ENCODE results near the gene L3MBTL4.

Gene L3MBTL4

DNA sequence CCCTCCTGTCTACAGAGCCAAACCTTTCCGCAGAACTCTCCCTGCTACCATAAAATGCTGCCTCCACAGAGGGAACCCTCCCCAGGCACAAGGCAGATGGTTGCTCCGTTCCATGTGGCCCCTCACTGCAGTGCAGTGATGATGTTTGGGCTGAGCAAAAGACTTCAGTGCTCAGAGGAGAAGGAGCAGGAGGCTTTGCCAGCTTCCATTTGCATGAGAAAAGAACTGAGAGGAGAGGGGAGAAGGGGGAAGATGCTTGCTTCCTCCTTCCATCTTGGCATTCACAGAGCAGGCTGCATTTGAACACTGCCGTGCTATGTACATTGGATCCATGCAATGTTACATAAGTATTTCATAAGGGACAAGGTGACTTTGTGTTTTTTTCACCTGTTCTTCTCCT, 472.8 kb downstream of the L3MBTL4 start:
- Histone ChIP-seq H3K27ac (ENCODE audit: low read depth, low read length) (no peak overlapping the region), H3K36me3 (ENCODE audit: insufficient read depth, low read length) (no peaks in the 10 kb centered on the region), H3K27me3 (ENCODE audit: control insufficient read depth in 1 of 2, insufficient read depth in 2 of 2, low read length in 2 of 2) (no peaks in the 10 kb centered on the region), H3K4me3 (ENCODE audit: low read depth in 1 of 2, low read length in 2 of 2) (no peak overlapping the region), H3K9me3 (ENCODE audit: low read length) (no peaks in the 10 kb centered on the region), H3K9ac (ENCODE audit: low read length) (no peak overlapping the region), H3K4me1 (ENCODE audit: insufficient read depth, low read length) (no peaks in the 10 kb centered on the region)

- no peaks in the 10 kb centered on the region for H3K27me3 ChIP-seq (ENCODE audit: control insufficient read depth in 1 of 2, insufficient read depth in 2 of 2, low read length in 2 of 2)
- H3K4me1 ChIP-seq (ENCODE audit: insufficient read depth, low read length), result no peaks in the 10 kb centered on the region
- H3K27ac ChIP-seq (ENCODE audit: low read depth, low read length), result no peak overlapping the region
- H3K9ac ChIP-seq (ENCODE audit: low read length), result no peak overlapping the region
- no peaks in the 10 kb centered on the region for H3K9me3 ChIP-seq (ENCODE audit: low read length)
- no peak overlapping the region for H3K4me3 ChIP-seq (ENCODE audit: low read depth in 1 of 2, low read length in 2 of 2)
- no peaks in the 10 kb centered on the region for H3K36me3 ChIP-seq (ENCODE audit: insufficient read depth, low read length)
These were observed 474.7 kb downstream of the L3MBTL4 start for GRCh38 chr18:5939801-5940667.

DNA sequence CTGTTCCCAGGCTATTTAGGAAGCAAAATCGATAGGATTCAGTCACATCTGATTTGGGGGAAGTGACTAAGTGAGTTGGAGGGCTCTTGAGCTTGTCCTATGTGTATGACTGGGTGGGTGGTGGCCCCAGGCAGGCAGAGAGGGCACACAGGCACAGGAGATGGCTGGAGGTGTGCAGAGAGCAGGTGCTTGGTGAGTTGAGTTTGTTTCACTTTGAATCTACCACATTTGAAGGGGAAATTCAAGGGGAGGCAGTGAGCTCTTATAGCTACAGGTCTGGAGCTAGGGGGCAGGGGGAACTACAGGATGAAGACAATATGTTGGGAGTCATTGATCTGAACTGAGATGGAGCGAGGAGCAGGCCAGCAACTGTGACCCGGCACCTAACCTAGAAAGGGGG, 476.9 kb downstream of the L3MBTL4 start:
- Histone ChIP-seq H3K4me3 (ENCODE audit: low read depth in 1 of 2, low read length in 2 of 2) (no peak overlapping the region), H3K9me3 (ENCODE audit: low read length) (no peaks in the 10 kb centered on the region), H3K9ac (ENCODE audit: low read length) (no peak overlapping the region), H3K4me1 (ENCODE audit: insufficient read depth, low read length) (no peaks in the 10 kb centered on the region), H3K27me3 (ENCODE audit: control insufficient read depth in 1 of 2, insufficient read depth in 2 of 2, low read length in 2 of 2) (no peaks in the 10 kb centered on the region), H3K27ac (ENCODE audit: low read depth, low read length) (no peak overlapping the region), H3K36me3 (ENCODE audit: insufficient read depth, low read length) (no peaks in the 10 kb centered on the region)

GRCh38 chr18:5937121-5937520, 477.6 kb downstream of the L3MBTL4 start:
- Histone ChIP-seq H3K36me3 (ENCODE audit: insufficient read depth, low read length) (no peaks in the 10 kb centered on the region), H3K9me3 (ENCODE audit: low read length) (no peaks in the 10 kb centered on the region), H3K9ac (ENCODE audit: low read length) (no peak overlapping the region), H3K4me3 (ENCODE audit: low read depth in 1 of 2, low read length in 2 of 2) (no peak overlapping the region), H3K27me3 (ENCODE audit: control insufficient read depth in 1 of 2, insufficient read depth in 2 of 2, low read length in 2 of 2) (no peaks in the 10 kb centered on the region), H3K4me1 (ENCODE audit: insufficient read depth, low read length) (no peaks in the 10 kb centered on the region), H3K27ac (ENCODE audit: low read depth, low read length) (no peak overlapping the region)

- H3K9me3 ChIP-seq (ENCODE audit: low read length), result no peaks in the 10 kb centered on the region
- no peak overlapping the region for H3K27ac ChIP-seq (ENCODE audit: low read depth, low read length)
- no peaks in the 10 kb centered on the region for H3K36me3 ChIP-seq (ENCODE audit: insufficient read depth, low read length)
- no peak overlapping the region for H3K9ac ChIP-seq (ENCODE audit: low read length)
- no peaks in the 10 kb centered on the region for H3K4me1 ChIP-seq (ENCODE audit: insufficient read depth, low read length)
- H3K4me3 ChIP-seq (ENCODE audit: low read depth in 1 of 2, low read length in 2 of 2), result no peak overlapping the region
- H3K27me3 ChIP-seq (ENCODE audit: control insufficient read depth in 1 of 2, insufficient read depth in 2 of 2, low read length in 2 of 2), result no peaks in the 10 kb centered on the region
These were observed 483.9 kb downstream of the L3MBTL4 start for GRCh38 chr18:5930789-5931188.

DNA sequence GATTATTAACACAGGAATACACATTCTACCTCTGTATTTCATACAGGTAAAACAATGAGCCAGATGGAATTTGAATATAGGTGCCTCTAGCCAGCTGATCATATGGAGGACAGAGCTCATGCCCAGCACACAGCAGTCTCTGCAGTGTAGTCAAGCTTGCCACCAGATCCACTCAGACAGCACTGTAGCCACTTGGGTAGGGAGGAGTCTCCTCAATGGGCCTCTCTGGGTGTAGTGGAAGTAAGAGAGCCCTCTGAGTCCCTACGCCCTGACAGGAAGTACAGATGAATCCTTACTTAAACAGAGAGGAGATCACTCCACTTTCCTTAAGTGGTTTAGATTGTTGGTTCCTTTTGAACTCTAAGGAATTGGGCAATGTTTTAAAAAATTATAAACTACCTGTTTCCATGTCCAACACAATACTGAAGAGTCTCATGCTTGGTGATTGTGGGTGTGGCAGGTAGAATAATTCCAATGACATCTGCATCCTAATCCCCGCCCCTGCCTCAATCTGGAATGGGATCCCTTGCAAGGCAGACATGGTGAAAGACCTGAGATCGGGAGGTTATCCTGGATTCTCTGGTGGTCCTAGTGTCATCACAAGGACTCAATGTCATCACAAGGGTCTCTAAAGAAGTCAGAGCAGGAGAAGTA, 496.4 kb downstream of the L3MBTL4 start:
- no peaks in the 10 kb centered on the region for H3K36me3 ChIP-seq (ENCODE audit: insufficient read depth, low read length)
- no peaks in the 10 kb centered on the region for H3K9me3 ChIP-seq (ENCODE audit: low read length)
- no peak overlapping the region for H3K27ac ChIP-seq (ENCODE audit: low read depth, low read length)
- H3K4me3 ChIP-seq (ENCODE audit: low read depth in 1 of 2, low read length in 2 of 2), result no peak overlapping the region
- no peak overlapping the region for H3K9ac ChIP-seq (ENCODE audit: low read length)
- no peaks in the 10 kb centered on the region for H3K27me3 ChIP-seq (ENCODE audit: control insufficient read depth in 1 of 2, insufficient read depth in 2 of 2, low read length in 2 of 2)
- H3K4me1 ChIP-seq (ENCODE audit: insufficient read depth, low read length), result no peaks in the 10 kb centered on the region

DNA sequence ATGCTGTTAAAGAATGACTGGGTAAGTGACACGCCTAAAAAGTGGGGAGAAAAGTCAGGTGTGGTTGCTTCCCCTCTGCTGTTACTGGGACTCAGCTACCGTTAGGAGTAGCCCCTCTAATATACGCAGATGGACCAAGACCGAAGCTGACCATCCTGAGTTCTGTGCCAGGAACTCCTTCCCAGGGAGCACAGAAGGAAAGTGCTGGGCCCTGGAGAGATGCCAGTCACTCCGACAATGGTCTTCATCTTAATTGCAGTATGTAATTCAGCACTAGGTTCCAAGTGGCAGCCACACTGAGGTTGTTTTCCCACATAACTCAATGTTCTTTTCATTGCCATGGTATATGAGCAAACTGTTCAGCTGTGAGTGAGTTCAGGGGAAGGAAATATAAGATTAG, 499.8 kb downstream of the L3MBTL4 start:
- Histone ChIP-seq H3K9me3 (ENCODE audit: low read length) (no peaks in the 10 kb centered on the region), H3K9ac (ENCODE audit: low read length) (no peak overlapping the region), H3K27ac (ENCODE audit: low read depth, low read length) (no peak overlapping the region), H3K36me3 (ENCODE audit: insufficient read depth, low read length) (no peaks in the 10 kb centered on the region), H3K4me1 (ENCODE audit: insufficient read depth, low read length) (no peaks in the 10 kb centered on the region), H3K4me3 (ENCODE audit: low read depth in 1 of 2, low read length in 2 of 2) (no peak overlapping the region), H3K27me3 (ENCODE audit: control insufficient read depth in 1 of 2, insufficient read depth in 2 of 2, low read length in 2 of 2) (no peaks in the 10 kb centered on the region)

- no peak overlapping the region for H3K27ac ChIP-seq (ENCODE audit: low read depth, low read length)
- no peak overlapping the region for H3K9ac ChIP-seq (ENCODE audit: low read length)
- H3K9me3 ChIP-seq (ENCODE audit: low read length), result no peaks in the 10 kb centered on the region
- no peaks in the 10 kb centered on the region for H3K4me1 ChIP-seq (ENCODE audit: insufficient read depth, low read length)
- no peaks in the 10 kb centered on the region for H3K36me3 ChIP-seq (ENCODE audit: insufficient read depth, low read length)
- no peak overlapping the region for H3K4me3 ChIP-seq (ENCODE audit: low read depth in 1 of 2, low read length in 2 of 2)
- no peaks in the 10 kb centered on the region for H3K27me3 ChIP-seq (ENCODE audit: control insufficient read depth in 1 of 2, insufficient read depth in 2 of 2, low read length in 2 of 2)
These were observed 500.7 kb downstream of the L3MBTL4 start for GRCh38 chr18:5914016-5914415.

GRCh38 chr18:5912566-5912965, 502.1 kb downstream of the L3MBTL4 start:
- no peak overlapping the region for H3K4me3 ChIP-seq (ENCODE audit: low read depth in 1 of 2, low read length in 2 of 2)
- no peaks in the 10 kb centered on the region for H3K36me3 ChIP-seq (ENCODE audit: insufficient read depth, low read length)
- no peak overlapping the region for H3K27ac ChIP-seq (ENCODE audit: low read depth, low read length)
- H3K27me3 ChIP-seq (ENCODE audit: control insufficient read depth in 1 of 2, insufficient read depth in 2 of 2, low read length in 2 of 2), result no peaks in the 10 kb centered on the region
- no peaks in the 10 kb centered on the region for H3K9me3 ChIP-seq (ENCODE audit: low read length)
- H3K9ac ChIP-seq (ENCODE audit: low read length), result no peak overlapping the region
- H3K4me1 ChIP-seq (ENCODE audit: insufficient read depth, low read length), result no peaks in the 10 kb centered on the region

GRCh38 chr18:5909125-5909524, 505.6 kb downstream of the L3MBTL4 start:
- no peaks in the 10 kb centered on the region for H3K36me3 ChIP-seq (ENCODE audit: insufficient read depth, low read length)
- no peak overlapping the region for H3K4me3 ChIP-seq (ENCODE audit: low read depth in 1 of 2, low read length in 2 of 2)
- H3K4me1 ChIP-seq (ENCODE audit: insufficient read depth, low read length), result no peaks in the 10 kb centered on the region
- no peaks in the 10 kb centered on the region for H3K27me3 ChIP-seq (ENCODE audit: control insufficient read depth in 1 of 2, insufficient read depth in 2 of 2, low read length in 2 of 2)
- no peaks in the 10 kb centered on the region for H3K9me3 ChIP-seq (ENCODE audit: low read length)
- no peak overlapping the region for H3K27ac ChIP-seq (ENCODE audit: low read depth, low read length)
- H3K9ac ChIP-seq (ENCODE audit: low read length), result no peak overlapping the region
